Smooth muscle cell (in vitro differentiated cells): ENCODE measurements around the gene DPEP1. TPM values are rescaled to one million over a fixed set of nuclear protein-coding genes. Genes with fewer than 3 reads are reported as not detected.

Experiments
- DNase-seq: peaks from one replicate; lab custom pipeline; 2025; ENCODE audit not compliant: unreplicated experiment; lab: John Stamatoyannopoulos, UW
- H2AFZ ChIP-seq: fragments of 200-600 bp; sonication (generic); 2 replicates; pipeline ENCODE4 v1.6.0; 2016; ENCODE audit warnings: antibody characterized with exemption, low read depth, mild to moderate bottlenecking
- H3F3A ChIP-seq: fragments of 200-600 bp; sonication (generic); 2 replicates; pipeline ENCODE4 v1.6.0; 2017; ENCODE audit warnings: antibody characterized with exemption, low read depth
- H3K27ac ChIP-seq: fragments of 200-600 bp; sonication (generic); 2 replicates; pipeline ENCODE4 v1.5.1; 2016; ENCODE audit warnings: low read depth, mild to moderate bottlenecking
- H3K27me3 ChIP-seq: fragments of 200-600 bp; sonication (generic); 2 replicates; pipeline ENCODE4 v1.6.1; 2016; ENCODE audit warnings: low read depth, mild to moderate bottlenecking
- H3K36me3 ChIP-seq: fragments of 200-600 bp; sonication (generic); 2 replicates; pipeline ENCODE4 v1.5.1; 2016; ENCODE audit warnings: low read depth
- H3K4me1 ChIP-seq: fragments of 200-600 bp; sonication (generic); 2 replicates; pipeline ENCODE4 v1.5.1; 2016; ENCODE audit warnings: low read depth
- H3K4me2 ChIP-seq: fragments of 200-600 bp; sonication (generic); 2 replicates; pipeline ENCODE4 v1.6.0; 2016; ENCODE audit warnings: mild to moderate bottlenecking
- H3K4me3 ChIP-seq: fragments of 200-600 bp; sonication (generic); 2 replicates; pipeline ENCODE4 v1.5.1; 2016; ENCODE audit warnings: mild to moderate bottlenecking
- H3K79me2 ChIP-seq: fragments of 200-600 bp; sonication (generic); 2 replicates; pipeline ENCODE4 v1.6.0; 2016; ENCODE audit warnings: low read depth, mild to moderate bottlenecking
- H3K9ac ChIP-seq: fragments of 200-600 bp; sonication (generic); 2 replicates; pipeline ENCODE4 v1.6.0; 2016; ENCODE audit warnings: low read depth
- H3K9me3 ChIP-seq: fragments of 200-600 bp; sonication (generic); replicated peaks from 2 replicates; pipeline ENCODE4 v1.5.1; 2016; ENCODE audit warnings: low read depth
- H4K20me1 ChIP-seq: fragments of 200-600 bp; sonication (generic); 2 replicates; pipeline ENCODE4 v1.6.0; 2016; ENCODE audit warnings: low read depth
- WGBS: methylation state at CpG from one replicate; pipeline ENCODE4 v1.1.7; 2016; ENCODE audit warnings: low lambda C conversion rate; 5-methylcytosine and 5-hydroxymethylcytosine counted together
- polyA plus RNA-seq: library from polyadenylated mRNA; unstranded; fragments of >200 nt; fragmentation: Nextera tagmentation; extraction: Ambion mirVana; gene quantifications from 2 replicates; pipeline ENCODE4 v1.2.1, GENCODE V29; 2016
- total RNA-seq: library from RNA; depleted of rRNA; stranded (reverse); fragments of >200 nt; gene quantifications from 2 replicates; pipeline ENCODE4 v1.2.3, GENCODE V29; 2014
- TF ChIP-seq, protein P1 (sequence below): fragments of 200-600 bp; sonication (generic); IDR thresholded peaks from 2 replicates; pipeline ENCODE4 v1.5.1; 2017; ENCODE audit warnings: borderline replicate concordance, mild to moderate bottlenecking, antibody characterized with exemption; ENCODE audit not compliant: insufficient read depth, poor library complexity, severe bottlenecking

Gene DPEP1
- total and polyA plus RNA-seq, 2 experiments from 2014 or later: not detected

DNA sequence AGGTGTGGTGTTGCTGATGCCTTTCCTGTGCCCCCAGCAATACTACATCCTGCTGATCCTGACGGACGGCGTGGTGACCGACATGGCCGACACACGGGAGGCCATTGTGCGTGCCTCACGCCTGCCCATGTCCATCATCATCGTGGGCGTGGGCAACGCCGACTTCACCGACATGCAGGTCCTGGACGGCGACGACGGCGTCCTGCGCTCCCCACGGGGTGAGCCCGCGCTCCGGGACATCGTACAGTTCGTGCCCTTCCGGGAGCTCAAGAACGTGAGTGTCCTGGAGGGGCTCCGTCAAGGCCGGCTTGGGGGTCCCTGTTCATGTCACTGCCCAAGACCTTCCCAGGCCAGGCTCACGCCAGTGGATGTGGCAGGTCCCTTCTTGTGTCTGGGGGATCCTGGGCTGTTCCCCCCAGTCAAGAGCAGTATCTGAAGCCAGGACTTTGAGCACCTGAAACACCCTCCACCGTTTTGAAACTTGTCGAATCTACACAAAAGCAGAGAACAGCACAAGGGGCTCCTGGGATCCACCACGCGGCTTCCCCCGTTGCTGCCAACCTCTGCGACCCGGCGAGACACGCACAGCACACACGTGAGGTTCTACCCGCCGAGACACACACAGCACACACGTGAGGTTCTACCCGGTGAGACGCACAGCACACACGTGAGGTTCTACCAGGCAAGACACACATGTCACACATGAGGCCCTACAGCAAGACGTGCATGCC is 17.9 kb upstream of the DPEP1 start:
- no peak overlapping the region for H3K9ac ChIP-seq
- DNase-seq: no peak
- no peak overlapping the region for H2AFZ ChIP-seq
- no peaks in the 10 kb centered on the region for H3F3A ChIP-seq
- no peak overlapping the region for H3K27ac ChIP-seq
- H3K4me3 ChIP-seq: no peak overlapping the region
- H3K4me2 ChIP-seq: no peak overlapping the region
- 95% methylated on average over 47 of the region's 47 CpGs for WGBS
- no peaks in the 10 kb centered on the region for H4K20me1 ChIP-seq
- H3K9me3 ChIP-seq: no peaks in the 10 kb centered on the region
- TF ChIP-seq, protein P1, sequence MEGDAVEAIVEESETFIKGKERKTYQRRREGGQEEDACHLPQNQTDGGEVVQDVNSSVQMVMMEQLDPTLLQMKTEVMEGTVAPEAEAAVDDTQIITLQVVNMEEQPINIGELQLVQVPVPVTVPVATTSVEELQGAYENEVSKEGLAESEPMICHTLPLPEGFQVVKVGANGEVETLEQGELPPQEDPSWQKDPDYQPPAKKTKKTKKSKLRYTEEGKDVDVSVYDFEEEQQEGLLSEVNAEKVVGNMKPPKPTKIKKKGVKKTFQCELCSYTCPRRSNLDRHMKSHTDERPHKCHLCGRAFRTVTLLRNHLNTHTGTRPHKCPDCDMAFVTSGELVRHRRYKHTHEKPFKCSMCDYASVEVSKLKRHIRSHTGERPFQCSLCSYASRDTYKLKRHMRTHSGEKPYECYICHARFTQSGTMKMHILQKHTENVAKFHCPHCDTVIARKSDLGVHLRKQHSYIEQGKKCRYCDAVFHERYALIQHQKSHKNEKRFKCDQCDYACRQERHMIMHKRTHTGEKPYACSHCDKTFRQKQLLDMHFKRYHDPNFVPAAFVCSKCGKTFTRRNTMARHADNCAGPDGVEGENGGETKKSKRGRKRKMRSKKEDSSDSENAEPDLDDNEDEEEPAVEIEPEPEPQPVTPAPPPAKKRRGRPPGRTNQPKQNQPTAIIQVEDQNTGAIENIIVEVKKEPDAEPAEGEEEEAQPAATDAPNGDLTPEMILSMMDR: no peak
- no peaks in the 10 kb centered on the region for H3K79me2 ChIP-seq
- no peaks in the 10 kb centered on the region for H3K27me3 ChIP-seq
- H3K4me1 ChIP-seq: no peaks in the 10 kb centered on the region
- no peaks in the 10 kb centered on the region for H3K36me3 ChIP-seq

DNA sequence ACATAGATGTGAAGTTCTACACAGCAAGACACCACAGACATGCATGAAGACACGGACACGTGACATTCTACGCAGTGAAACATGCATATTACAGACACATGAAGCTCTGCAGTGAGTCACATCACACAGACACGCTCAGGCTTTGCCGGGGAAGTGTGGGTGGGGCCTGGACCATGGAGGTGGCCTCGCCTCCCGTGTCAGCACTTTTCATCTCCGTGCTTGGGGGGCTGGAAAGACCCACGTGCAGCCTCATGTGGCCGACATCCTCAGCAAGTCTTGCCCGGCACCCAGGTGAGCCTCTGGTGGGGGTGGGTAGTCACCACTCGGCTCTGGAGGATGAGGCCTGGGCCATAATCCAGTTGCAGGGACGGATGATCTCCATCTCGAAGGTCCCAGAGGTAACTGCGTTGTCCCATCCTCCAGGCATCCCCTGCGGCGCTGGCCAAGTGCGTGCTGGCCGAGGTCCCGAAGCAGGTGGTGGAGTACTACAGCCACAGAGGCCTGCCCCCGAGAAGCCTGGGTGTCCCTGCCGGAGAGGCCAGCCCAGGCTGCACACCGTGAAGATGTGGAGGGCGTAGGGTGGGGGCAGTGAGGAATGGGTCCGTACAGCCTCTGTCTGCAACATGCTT is 17.3 kb upstream of the DPEP1 start:
- Histone ChIP-seq H3K79me2 (no peaks in the 10 kb centered on the region), H3K4me2 (no peak overlapping the region), H2AFZ (no peak overlapping the region), H3K9me3 (no peaks in the 10 kb centered on the region), H4K20me1 (no peaks in the 10 kb centered on the region), H3F3A (no peaks in the 10 kb centered on the region), H3K36me3 (no peaks in the 10 kb centered on the region), H3K27me3 (no peaks in the 10 kb centered on the region), H3K4me1 (no peaks in the 10 kb centered on the region), H3K4me3 (no peak overlapping the region), H3K9ac (no peak overlapping the region), H3K27ac (no peak overlapping the region)
- no peak for DNase-seq
- WGBS: 87% methylated on average over 25 of the region's 25 CpGs
- TF ChIP-seq, protein P1: no peak

DNA sequence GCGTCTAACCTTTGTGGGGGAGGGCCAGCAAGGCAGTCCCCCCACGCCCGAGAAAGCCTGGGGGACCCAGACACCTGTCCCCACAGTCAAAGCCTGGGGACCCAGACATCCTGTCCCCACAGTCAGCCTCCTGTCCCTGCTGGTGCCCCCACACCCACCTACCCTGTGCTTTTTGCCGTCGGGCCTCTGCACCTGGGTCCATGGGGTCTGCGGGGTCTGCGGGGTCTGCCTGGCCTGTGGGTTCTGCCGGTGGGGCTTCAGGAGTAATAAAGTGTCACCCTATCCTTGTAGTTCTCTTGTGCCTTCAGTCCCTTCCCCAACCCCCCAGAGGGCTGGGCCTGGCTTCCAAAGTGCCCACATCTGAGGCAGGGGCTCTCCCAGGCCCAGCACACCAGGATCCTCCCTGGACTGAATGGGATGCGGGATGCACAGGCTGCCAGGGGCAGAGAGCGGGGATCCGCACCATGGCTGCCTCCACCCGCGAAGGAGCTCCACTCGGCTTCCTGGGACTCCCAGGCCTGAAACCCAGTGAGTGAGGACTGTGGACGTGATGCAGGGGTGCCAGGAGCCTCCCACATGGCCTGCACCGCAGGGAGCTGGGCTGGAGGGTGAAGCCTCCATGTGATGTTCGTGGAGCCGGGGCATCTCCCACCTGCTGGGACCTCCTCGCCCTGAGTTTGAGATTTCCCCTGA is 16.3 kb upstream of the DPEP1 start:
- Histone ChIP-seq H3K36me3 (no peaks in the 10 kb centered on the region), H3K79me2 (no peaks in the 10 kb centered on the region), H3K27me3 (no peaks in the 10 kb centered on the region), H3K9me3 (no peaks in the 10 kb centered on the region), H3K9ac (no peak overlapping the region), H3F3A (no peaks in the 10 kb centered on the region), H3K4me1 (peaks cover 5% of the 10 kb centered on the region), H3K27ac (no peak overlapping the region), H2AFZ (no peak overlapping the region), H3K4me2 (no peak overlapping the region), H4K20me1 (no peaks in the 10 kb centered on the region), H3K4me3 (no peak overlapping the region)
- WGBS: 95% methylated on average over 17 of the region's 19 CpGs
- DNase-seq: no peak
- TF ChIP-seq, protein P1: no peak
